SU-DHL-6 (cell line): Measurements from ENCODE around the gene RALGPS1.

Experiments
- H2AFZ ChIP-seq: fragments of 200-600 bp; sonication (generic); 2 replicates; pipeline ENCODE4 v1.6.1; 2014; ENCODE audit warnings: low read depth, mild to moderate bottlenecking, moderate library complexity, mixed read lengths, antibody characterized with exemption, low read length; ENCODE audit not compliant: severe bottlenecking
- H3F3A ChIP-seq: fragments of 200-600 bp; shearing (Covaris generic); 2 replicates; pipeline ENCODE4 v1.6.0; 2016; ENCODE audit warnings: antibody characterized with exemption, mild to moderate bottlenecking; ENCODE audit not compliant: insufficient read depth
- H3K27ac ChIP-seq: fragments of 200-600 bp; sonication (generic); 2 replicates; pipeline ENCODE4 v1.5.1; 2016; ENCODE audit warnings: low read depth, mild to moderate bottlenecking, low read length, moderate library complexity, mixed read lengths
- H3K27me3 ChIP-seq: fragments of 200-600 bp; sonication (generic), shearing (Covaris generic); 2 replicates; pipeline ENCODE4 v1.6.0; 2014; ENCODE audit warnings: mild to moderate bottlenecking, low read length
- H3K36me3 ChIP-seq: fragments of 200-600 bp; sonication (generic); 2 replicates; pipeline ENCODE4 v1.6.1; 2014; ENCODE audit warnings: mild to moderate bottlenecking, low read length, mixed read lengths
- H3K4me2 ChIP-seq: fragments of 300-600, 200-600 bp; shearing (Covaris generic), sonication (generic); 2 replicates; pipeline ENCODE4 v1.6.0; 2014; ENCODE audit warnings: low read length, low read depth, mild to moderate bottlenecking; ENCODE audit not compliant: poor library complexity, severe bottlenecking
- H3K4me3 ChIP-seq: fragments of 200-600 bp; sonication (generic); 2 replicates; pipeline ENCODE4 v1.5.1; 2014; ENCODE audit warnings: antibody characterized with exemption, low read length, mild to moderate bottlenecking, mixed read lengths; ENCODE audit not compliant: insufficient read depth, poor library complexity, severe bottlenecking
- H3K79me2 ChIP-seq: fragments of 200-600 bp; sonication (generic); 2 replicates; pipeline ENCODE4 v1.6.1; 2014; ENCODE audit warnings: mild to moderate bottlenecking, low read length, moderate library complexity; ENCODE audit not compliant: insufficient read depth
- H3K9ac ChIP-seq: fragments of 200-600 bp; sonication (generic); 2 replicates; pipeline ENCODE4 v1.7.0; 2014; ENCODE audit warnings: mild to moderate bottlenecking, low read length
- H3K9me2 ChIP-seq: fragments of 200-600 bp; sonication (generic); replicated peaks from 2 replicates; pipeline ENCODE4 v1.6.1; 2014; ENCODE audit warnings: low read length; ENCODE audit not compliant: insufficient read depth
- H3K9me3 ChIP-seq: fragments of 200-600 bp; sonication (generic); 2 replicates; pipeline ENCODE4 v1.6.1; 2014; ENCODE audit warnings: low read length, mixed read lengths; ENCODE audit not compliant: insufficient read depth
- H4K20me1 ChIP-seq: fragments of 200-600 bp; sonication (generic); 2 replicates; pipeline ENCODE4 v1.6.1; 2014; ENCODE audit warnings: low read depth, mild to moderate bottlenecking, antibody characterized with exemption, low read length, moderate library complexity, mixed read lengths
- CTCF ChIP-seq: fragments of 200-600 bp; sonication (generic); IDR thresholded peaks from one replicate; pipeline ENCODE4 v1.5.1; 2017; ENCODE audit warnings: antibody characterized with exemption, mild to moderate bottlenecking, low read length, moderate library complexity; ENCODE audit not compliant: insufficient read depth, poor library complexity, severe bottlenecking
- EZH2phosphoT487 ChIP-seq: fragments of 200-600 bp; sonication (generic), shearing (Covaris generic); conservative IDR thresholded peaks from 2 replicates; pipeline ENCODE4 v1.6.1; 2018; ENCODE audit warnings: mild to moderate bottlenecking, antibody characterized with exemption, low read length, moderate library complexity, mixed read lengths

RALGPS1 gene

GRCh38 chr9:127122176-127123063 is 207.8 kb downstream of the RALGPS1 start, which contains the start of gene ANGPTL2:
ANGPTL2 (minus strand) TSS chr9:127122635; CDS start chr9:127108731, 13,904 bp downstream.
- Histone ChIP-seq H3K9ac (no peak within 1 kb of the TSS), H3K4me3 (no peak within 1 kb of the TSS), H3K4me2 (no peak within 1 kb of the TSS), H3K36me3 (no peaks in the 10 kb centered on the region), H3K9me2 (no peaks in the 10 kb centered on the region), H3K79me2 (no peaks in the 10 kb centered on the region), H3F3A (no peaks in the 10 kb centered on the region), H3K27me3 (no peaks in the 10 kb centered on the region), H4K20me1 (no peaks in the 10 kb centered on the region), H3K27ac (no peak within 1 kb of the TSS), H2AFZ (no peak within 1 kb of the TSS), H3K9me3 (no peaks in the 10 kb centered on the region)
- no peak for TF ChIP-seq CTCF

DNA sequence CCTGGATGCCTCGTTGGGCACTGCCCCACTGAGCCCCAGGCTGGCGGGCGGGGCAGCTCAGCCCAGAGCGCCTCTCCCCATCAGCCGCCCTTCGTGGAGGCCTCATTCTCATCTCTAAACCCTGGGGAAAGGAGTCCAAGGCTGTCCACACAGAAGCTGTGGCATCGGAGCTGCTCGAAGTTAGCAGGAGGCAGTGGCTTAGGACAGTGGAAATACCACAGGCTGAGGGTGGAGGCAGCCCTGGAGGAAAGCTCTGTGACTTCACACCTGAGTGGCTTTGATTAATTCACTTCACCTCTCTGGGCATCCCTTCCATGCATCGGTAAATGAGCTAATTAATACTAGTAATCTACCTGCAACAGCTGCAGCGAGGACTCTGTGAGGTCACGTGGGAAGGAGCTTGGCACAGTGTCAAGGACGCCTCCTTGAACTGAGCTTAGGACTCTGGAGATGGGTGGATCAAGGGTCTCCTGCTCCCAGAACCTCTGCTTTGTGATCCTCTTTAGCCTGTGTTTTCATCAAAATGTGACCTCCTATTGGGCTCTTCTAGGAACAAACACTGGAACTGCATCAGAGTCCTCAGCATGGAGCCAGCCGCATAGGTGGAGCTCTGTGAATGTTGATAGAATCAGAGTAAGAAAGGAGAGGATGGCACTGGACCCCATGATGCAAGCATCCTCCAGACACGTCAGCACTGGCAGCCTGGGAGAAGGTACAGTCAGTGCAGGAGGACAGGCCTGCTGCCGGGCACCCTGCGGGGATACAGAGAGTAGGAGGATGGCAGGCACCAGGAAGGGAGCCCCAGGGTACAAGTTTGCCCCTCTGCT is 208.7 kb downstream of the RALGPS1 start:
- H3K27ac ChIP-seq, result no peak overlapping the region
- H3K4me2 ChIP-seq, result no peak overlapping the region
- no peaks in the 10 kb centered on the region for H3K9me3 ChIP-seq
- no peak overlapping the region for H3K4me3 ChIP-seq
- no peaks in the 10 kb centered on the region for H3K27me3 ChIP-seq
- H3K9ac ChIP-seq, result no peak overlapping the region
- no peak overlapping the region for H2AFZ ChIP-seq
- H3K79me2 ChIP-seq, result no peaks in the 10 kb centered on the region
- H3K9me2 ChIP-seq, result no peaks in the 10 kb centered on the region
- H4K20me1 ChIP-seq, result no peaks in the 10 kb centered on the region
- no peaks in the 10 kb centered on the region for H3K36me3 ChIP-seq
- no peaks in the 10 kb centered on the region for H3F3A ChIP-seq
- no peak for TF ChIP-seq EZH2phosphoT487
- TF ChIP-seq CTCF, result no peak

- H3K36me3 ChIP-seq, result no peaks in the 10 kb centered on the region
- H3K4me3 ChIP-seq, result no peak overlapping the region
- H4K20me1 ChIP-seq, result no peaks in the 10 kb centered on the region
- no peaks in the 10 kb centered on the region for H3K9me2 ChIP-seq
- H3K79me2 ChIP-seq, result no peaks in the 10 kb centered on the region
- H3K4me2 ChIP-seq, result no peak overlapping the region
- H3K27me3 ChIP-seq, result no peaks in the 10 kb centered on the region
- no peak overlapping the region for H3K9ac ChIP-seq
- no peaks in the 10 kb centered on the region for H3F3A ChIP-seq
- no peaks in the 10 kb centered on the region for H3K9me3 ChIP-seq
- H3K27ac ChIP-seq, result no peak overlapping the region
- H2AFZ ChIP-seq, result no peak overlapping the region
- TF ChIP-seq EZH2phosphoT487 (no peak), CTCF (no peak)
Observed at GRCh38 chr9:127124111-127124531, 209.5 kb downstream of the RALGPS1 start.
